Loucy (cell line): ENCODE measurements around the gene CD34.

Experiments used
- H2AFZ ChIP-seq: fragments of 200-600 bp; sonication (generic); 2 replicates; pipeline ENCODE4 v1.6.0; 2016; ENCODE audit warnings: antibody characterized with exemption, mild to moderate bottlenecking, low read length, moderate library complexity
- H3F3A ChIP-seq: fragments of 200-600 bp; 2 replicates; pipeline ENCODE4 v1.6.0; 2016; ENCODE audit warnings: antibody characterized with exemption, low read depth, mild to moderate bottlenecking
- H3K27me3 ChIP-seq: fragments of 200-600 bp; sonication (generic); 2 replicates; pipeline ENCODE4 v1.6.1; 2014; ENCODE audit warnings: low read length, mild to moderate bottlenecking; ENCODE audit not compliant: insufficient read depth, poor library complexity, severe bottlenecking
- H3K36me3 ChIP-seq: fragments of 200-600 bp; sonication (generic); 2 replicates; pipeline ENCODE4 v1.6.1; 2016; ENCODE audit warnings: low read length; ENCODE audit not compliant: insufficient read depth
- H3K4me1 ChIP-seq: fragments of 200-600 bp; sonication (generic); 2 replicates; pipeline ENCODE4 v1.5.1; 2014; ENCODE audit warnings: low read length, mild to moderate bottlenecking; ENCODE audit not compliant: insufficient read depth, poor library complexity, severe bottlenecking
- H3K4me2 ChIP-seq: fragments of 200-600 bp; sonication (generic); 2 replicates; pipeline ENCODE4 v1.6.0; 2014; ENCODE audit warnings: antibody characterized with exemption, low read length, low read depth, mild to moderate bottlenecking; ENCODE audit not compliant: poor library complexity, severe bottlenecking
- H3K4me3 ChIP-seq: fragments of 200-600 bp; sonication (generic); 2 replicates; pipeline ENCODE4 v1.5.1; 2014; ENCODE audit warnings: low read length, mild to moderate bottlenecking, mixed read lengths; ENCODE audit not compliant: poor library complexity, severe bottlenecking
- H3K79me2 ChIP-seq: fragments of 200-600 bp; sonication (generic); 2 replicates; pipeline ENCODE4 v1.6.1; 2014; ENCODE audit warnings: low read length; ENCODE audit not compliant: insufficient read depth
- H3K9ac ChIP-seq: fragments of 200-600 bp; sonication (generic); 2 replicates; pipeline ENCODE4 v1.6.0; 2014; ENCODE audit warnings: mild to moderate bottlenecking, low read depth, low read length, moderate library complexity; ENCODE audit not compliant: poor library complexity, severe bottlenecking
- H3K9me2 ChIP-seq: fragments of 200-600 bp; sonication (generic); replicated peaks from 2 replicates; pipeline ENCODE4 v1.6.1; 2016; ENCODE audit warnings: low read depth, low read length, mixed read lengths
- H3K9me3 ChIP-seq: fragments of 200-600 bp; sonication (generic); 2 replicates; pipeline ENCODE4 v1.6.1; 2014; ENCODE audit warnings: mild to moderate bottlenecking, antibody characterized with exemption, low read length, low read depth; ENCODE audit not compliant: insufficient read depth
- H4K20me1 ChIP-seq: fragments of 200-600 bp; sonication (generic); 2 replicates; pipeline ENCODE4 v1.6.0; 2014; ENCODE audit warnings: antibody characterized with exemption, low read length, mild to moderate bottlenecking; ENCODE audit not compliant: insufficient read depth, poor library complexity, severe bottlenecking
- EZH2phosphoT487 ChIP-seq: fragments of 200-600 bp; IDR thresholded peaks from 2 replicates; pipeline ENCODE4 v1.6.1; 2018; ENCODE audit warnings: antibody characterized with exemption, mild to moderate bottlenecking, moderate library complexity, borderline replicate concordance
- TF ChIP-seq, protein P1 (sequence below): fragments of 200-600 bp; sonication (generic); conservative IDR thresholded peaks from 2 replicates; pipeline ENCODE4 v1.5.1; 2014; ENCODE audit warnings: mild to moderate bottlenecking, antibody characterized with exemption, low read length

CD34 gene

DNA sequence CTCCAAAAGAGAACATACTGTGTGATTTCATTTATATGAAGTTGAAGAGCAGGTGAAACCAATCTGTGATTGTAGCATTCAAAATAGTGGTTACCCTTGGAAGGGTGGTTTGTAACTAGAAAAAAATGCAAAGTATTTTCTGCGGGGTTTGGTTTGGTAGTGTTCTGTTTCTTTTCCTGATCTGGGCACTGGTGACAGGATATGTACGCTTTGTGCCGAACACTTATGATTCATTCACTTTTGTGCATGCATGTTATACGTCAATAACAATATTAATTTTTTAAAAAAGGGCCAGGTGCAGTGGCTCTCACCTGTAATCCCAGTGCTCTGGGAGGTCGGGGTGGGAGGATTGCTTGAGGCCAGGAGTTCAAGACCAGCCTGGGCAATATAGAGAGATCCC lies 63.8 kb downstream of the CD34 start:
- Histone ChIP-seq H3K9me2 (no peaks in the 10 kb centered on the region), H3K4me2 (no peak overlapping the region), H3K36me3 (peaks cover 74% of the 10 kb centered on the region), H4K20me1 (peaks cover 97% of the 10 kb centered on the region), H3K4me3 (no peak overlapping the region), H3F3A (no peaks in the 10 kb centered on the region), H3K4me1 (peaks cover 44% of the 10 kb centered on the region), H2AFZ (no peak overlapping the region), H3K9me3 (no peaks in the 10 kb centered on the region), H3K9ac (no peak overlapping the region), H3K27me3 (no peaks in the 10 kb centered on the region), H3K79me2 (peaks cover 99% of the 10 kb centered on the region)
- no peak for TF ChIP-seq EZH2phosphoT487
- TF ChIP-seq, protein P1, sequence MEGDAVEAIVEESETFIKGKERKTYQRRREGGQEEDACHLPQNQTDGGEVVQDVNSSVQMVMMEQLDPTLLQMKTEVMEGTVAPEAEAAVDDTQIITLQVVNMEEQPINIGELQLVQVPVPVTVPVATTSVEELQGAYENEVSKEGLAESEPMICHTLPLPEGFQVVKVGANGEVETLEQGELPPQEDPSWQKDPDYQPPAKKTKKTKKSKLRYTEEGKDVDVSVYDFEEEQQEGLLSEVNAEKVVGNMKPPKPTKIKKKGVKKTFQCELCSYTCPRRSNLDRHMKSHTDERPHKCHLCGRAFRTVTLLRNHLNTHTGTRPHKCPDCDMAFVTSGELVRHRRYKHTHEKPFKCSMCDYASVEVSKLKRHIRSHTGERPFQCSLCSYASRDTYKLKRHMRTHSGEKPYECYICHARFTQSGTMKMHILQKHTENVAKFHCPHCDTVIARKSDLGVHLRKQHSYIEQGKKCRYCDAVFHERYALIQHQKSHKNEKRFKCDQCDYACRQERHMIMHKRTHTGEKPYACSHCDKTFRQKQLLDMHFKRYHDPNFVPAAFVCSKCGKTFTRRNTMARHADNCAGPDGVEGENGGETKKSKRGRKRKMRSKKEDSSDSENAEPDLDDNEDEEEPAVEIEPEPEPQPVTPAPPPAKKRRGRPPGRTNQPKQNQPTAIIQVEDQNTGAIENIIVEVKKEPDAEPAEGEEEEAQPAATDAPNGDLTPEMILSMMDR: no peak

- Histone ChIP-seq H3K27me3 (no peaks in the 10 kb centered on the region), H3K9me3 (no peaks in the 10 kb centered on the region), H3K9ac (no peak overlapping the region), H3K4me3 (no peak overlapping the region), H3K4me2 (no peak overlapping the region), H2AFZ (no peak overlapping the region), H3K4me1 (peaks cover 29% of the 10 kb centered on the region), H3F3A (no peaks in the 10 kb centered on the region), H4K20me1 (peaks cover 95% of the 10 kb centered on the region), H3K79me2 (peaks cover 99% of the 10 kb centered on the region), H3K36me3 (peaks cover 75% of the 10 kb centered on the region), H3K9me2 (no peaks in the 10 kb centered on the region)
- TF ChIP-seq, protein P1: no peak
- no peak for TF ChIP-seq EZH2phosphoT487
Measured at GRCh38 chr1:207845109-207845508, 65.8 kb downstream of the CD34 start.

GRCh38 chr1:207844371-207844770 lies 66.6 kb downstream of the CD34 start:
- H3K9me2 ChIP-seq: no peaks in the 10 kb centered on the region
- H3K36me3 ChIP-seq: peaks cover 77% of the 10 kb centered on the region
- no peak overlapping the region for H2AFZ ChIP-seq
- H3K9ac ChIP-seq: no peak overlapping the region
- H3K27me3 ChIP-seq: no peaks in the 10 kb centered on the region
- H4K20me1 ChIP-seq: peaks cover 93% of the 10 kb centered on the region
- no peaks in the 10 kb centered on the region for H3K9me3 ChIP-seq
- peaks cover 99% of the 10 kb centered on the region for H3K79me2 ChIP-seq
- TF ChIP-seq EZH2phosphoT487: no peak
- TF ChIP-seq, protein P1: no peak
- no peak overlapping the region for H3K4me3 ChIP-seq
- H3K4me2 ChIP-seq: no peak overlapping the region
- peaks cover 22% of the 10 kb centered on the region for H3K4me1 ChIP-seq
- no peaks in the 10 kb centered on the region for H3F3A ChIP-seq
